Sigmoid colon (tissue), 4 donors: Measurements from ENCODE around the gene WDFY2.

Experiments used
- EP300 ChIP-seq, 4 donors: sonication (generic); formaldehyde crosslinking; IDR thresholded peaks; one replicate each; pipeline ENCODE4 v1.6.1; 2017; ENCODE audit warnings: antibody characterized with exemption in 4 of 4
- POLR2A ChIP-seq, 2 donors: fragments of 450-650 bp; IDR thresholded peaks; one replicate each; pipeline ENCODE4 v1.6.1; 2016; ENCODE audit warnings: antibody characterized with exemption in 2 of 2, mild to moderate bottlenecking in 2 of 2, moderate library complexity in 2 of 2
- POLR2AphosphoS5 ChIP-seq, 4 donors: sonication (generic); formaldehyde crosslinking; IDR thresholded peaks; one replicate each; pipeline ENCODE4 v1.6.1; 2017; ENCODE audit warnings: antibody characterized with exemption in 4 of 4
- TF ChIP-seq, protein P1 (sequence below), 4 experiments: fragments of 450-650 bp in 3 of 4; fragments of 200-600 bp in 1 of 4; IDR thresholded peaks; one replicate each; pipeline ENCODE4 v1.5.1; 2016 to 2019; ENCODE audit warnings: antibody characterized with exemption in 4 of 4, mild to moderate bottlenecking in 3 of 4, moderate library complexity in 2 of 4

DNA sequence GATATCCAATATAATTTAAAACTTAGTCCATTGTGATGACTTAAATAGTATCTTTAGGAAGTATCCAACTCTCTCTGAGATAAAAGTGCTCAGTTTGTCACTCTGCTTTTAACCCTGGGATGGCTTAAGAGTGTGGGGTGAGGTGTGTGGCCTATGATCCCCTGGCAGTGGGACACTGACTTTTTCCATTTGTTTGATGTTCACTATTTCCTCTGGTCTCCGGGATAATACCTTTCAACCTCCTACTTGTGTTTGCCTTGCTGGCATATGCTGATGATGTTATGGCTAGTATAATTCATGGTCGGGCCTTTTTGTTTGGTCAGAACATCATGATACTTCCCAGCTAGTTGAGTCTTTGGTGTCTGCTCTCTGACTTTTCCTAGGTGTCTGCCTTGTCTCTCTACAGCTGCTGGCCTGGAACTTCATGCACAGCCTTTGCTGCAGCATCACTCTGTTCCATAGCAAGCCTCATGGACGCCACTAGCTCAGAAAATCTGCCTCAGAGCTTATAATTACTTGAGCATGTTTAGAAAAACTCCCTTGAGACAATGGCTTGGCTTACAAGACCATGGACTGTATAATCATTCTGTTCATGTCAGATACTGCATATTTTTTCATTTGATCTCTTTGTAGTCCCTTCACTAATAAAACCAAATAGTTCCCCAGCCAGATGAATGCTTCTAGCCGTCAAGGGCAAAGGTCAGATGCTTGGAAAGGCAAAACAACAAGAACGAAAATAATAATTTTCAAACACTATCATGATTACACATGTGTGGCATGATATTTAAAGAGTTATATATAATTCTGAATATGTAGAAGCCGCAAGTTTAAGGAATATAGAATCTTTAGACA, 75.2 kb downstream of the WDFY2 start:
- TF ChIP-seq POLR2A (IDR thresholded peaks at IDR 0.05) (no peak), POLR2AphosphoS5 (IDR thresholded peaks at IDR 0.05) (no peak), EP300 (IDR thresholded peaks at IDR 0.05) (no peak)
- TF ChIP-seq, protein P1, sequence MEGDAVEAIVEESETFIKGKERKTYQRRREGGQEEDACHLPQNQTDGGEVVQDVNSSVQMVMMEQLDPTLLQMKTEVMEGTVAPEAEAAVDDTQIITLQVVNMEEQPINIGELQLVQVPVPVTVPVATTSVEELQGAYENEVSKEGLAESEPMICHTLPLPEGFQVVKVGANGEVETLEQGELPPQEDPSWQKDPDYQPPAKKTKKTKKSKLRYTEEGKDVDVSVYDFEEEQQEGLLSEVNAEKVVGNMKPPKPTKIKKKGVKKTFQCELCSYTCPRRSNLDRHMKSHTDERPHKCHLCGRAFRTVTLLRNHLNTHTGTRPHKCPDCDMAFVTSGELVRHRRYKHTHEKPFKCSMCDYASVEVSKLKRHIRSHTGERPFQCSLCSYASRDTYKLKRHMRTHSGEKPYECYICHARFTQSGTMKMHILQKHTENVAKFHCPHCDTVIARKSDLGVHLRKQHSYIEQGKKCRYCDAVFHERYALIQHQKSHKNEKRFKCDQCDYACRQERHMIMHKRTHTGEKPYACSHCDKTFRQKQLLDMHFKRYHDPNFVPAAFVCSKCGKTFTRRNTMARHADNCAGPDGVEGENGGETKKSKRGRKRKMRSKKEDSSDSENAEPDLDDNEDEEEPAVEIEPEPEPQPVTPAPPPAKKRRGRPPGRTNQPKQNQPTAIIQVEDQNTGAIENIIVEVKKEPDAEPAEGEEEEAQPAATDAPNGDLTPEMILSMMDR (IDR thresholded peaks at IDR 0.05) = no peak
